HepG2 (cell line): ENCODE data around the gene ZNF318. TPM values are rescaled to one million over a fixed set of nuclear protein-coding genes. Genes with fewer than 3 reads are reported as not detected.

Source experiments
- ASH2L ChIP-seq: fragments of 300-600, 200-600 bp; sonication (generic); IDR thresholded peaks from 2 replicates; pipeline ENCODE4 v1.7.0; 2017; ENCODE audit warnings: low read depth, mild to moderate bottlenecking, moderate library complexity, mixed read lengths, low read length; ENCODE audit not compliant: insufficient read length
- GTF2F1 ChIP-seq: fragments of 150-350 bp; IDR thresholded peaks from 2 replicates; pipeline ENCODE4 v1.6.1; 2014; ENCODE audit warnings: low read length
- HCFC1 ChIP-seq: fragments of 150-350 bp; IDR thresholded peaks from 2 replicates; pipeline ENCODE4 v1.6.1; 2014; ENCODE audit warnings: low read depth, low read length
- JDP2 ChIP-seq: sonication (generic); formaldehyde crosslinking; IDR thresholded peaks from 2 replicates; pipeline ENCODE4 v1.8.1; 2022; ENCODE audit warnings: missing genetic modification reagents, borderline replicate concordance
- NR2C2 ChIP-seq: sonication (generic); formaldehyde crosslinking; IDR thresholded peaks from 2 replicates; pipeline ENCODE4 v1.4.0; 2020; ENCODE audit warnings: missing genetic modification reagents, mild to moderate bottlenecking, moderate library complexity, borderline replicate concordance
- PHF21A ChIP-seq: sonication (generic); formaldehyde crosslinking; IDR thresholded peaks from 2 replicates; pipeline ENCODE4 v1.5.0; 2020; ENCODE audit warnings: mild to moderate bottlenecking, missing genetic modification reagents
- PHF8 ChIP-seq: sonication (generic); formaldehyde crosslinking; IDR thresholded peaks from 2 replicates; pipeline ENCODE4 v1.5.0; 2020; ENCODE audit warnings: missing genetic modification reagents
- POLR2G ChIP-seq: fragments of 200-400 bp; formaldehyde crosslinking; IDR thresholded peaks from 2 replicates; pipeline ENCODE4 v1.6.1; 2018; ENCODE audit warnings: mild to moderate bottlenecking, low read depth, low read length, moderate library complexity
- TEF ChIP-seq: sonication (generic); formaldehyde crosslinking; IDR thresholded peaks from 2 replicates; pipeline ENCODE4 v1.5.0; 2020; ENCODE audit warnings: missing genetic modification reagents
- TFDP2 ChIP-seq: sonication (generic); formaldehyde crosslinking; IDR thresholded peaks from 2 replicates; pipeline ENCODE4 v1.4.0; 2020; ENCODE audit warnings: missing genetic modification reagents
- THAP11 ChIP-seq: IDR thresholded peaks from 2 replicates; pipeline ENCODE4 v1.6.1; 2016; ENCODE audit warnings: missing biosample characterization, missing genetic modification reagents
- XBP1 ChIP-seq: sonication (generic); formaldehyde crosslinking; IDR thresholded peaks from 2 replicates; pipeline ENCODE4 v1.5.0; 2020; ENCODE audit warnings: missing genetic modification reagents
- ZFYVE20 ChIP-seq: sonication (generic); formaldehyde crosslinking; IDR thresholded peaks from 2 replicates; pipeline ENCODE4 v1.8.0; 2023; ENCODE audit warnings: low read depth, mild to moderate bottlenecking, moderate library complexity, missing genetic modification reagents, borderline replicate concordance
- ZNF704 ChIP-seq: sonication (generic); formaldehyde crosslinking; IDR thresholded peaks from 2 replicates; pipeline ENCODE4 v1.8.1; 2023; ENCODE audit warnings: mild to moderate bottlenecking, inconsistent platforms, moderate library complexity, missing genetic modification reagents, borderline replicate concordance
- ZNF772 ChIP-seq: sonication (generic); formaldehyde crosslinking; IDR thresholded peaks from 2 replicates; pipeline ENCODE4 v1.5.0; 2020; ENCODE audit warnings: mild to moderate bottlenecking, missing genetic modification reagents
- polyA plus RNA-seq, 8 experiments: library from polyadenylated mRNA; depleted of rRNA in 3 of 8; stranded (reverse) in 7 of 8; unstranded in 1 of 8; fragments of >200 nt; fragmentation: Illumina TruSeq in 4 of 8; extraction: Trizol in 4 of 8; gene quantifications; 2 replicates each; pipeline versions ENCODE4 v1.2.1 to v1.2.3, GENCODE V29; 2011 to 2016; ENCODE audit warnings: low read depth in 4 of 8, missing spikeins in 1 of 8, mixed read lengths in 1 of 8; ENCODE audit not compliant: insufficient read depth in 1 of 8
- total RNA-seq, 5 experiments: library from RNA; depleted of rRNA; stranded (reverse); fragments of >200 nt; fragmentation: Illumina TruSeq; extraction: Trizol; gene quantifications; 2 replicates each; pipeline ENCODE4 v1.2.3, GENCODE V29; 2016; ENCODE audit warnings: low read depth in 1 of 5
- TF ChIP-seq, protein P1 (sequence below): sonication (generic); formaldehyde crosslinking; conservative IDR thresholded peaks from 2 replicates; pipeline ENCODE4 v1.4.0; 2020; ENCODE audit warnings: missing genetic modification reagents
- TF ChIP-seq, protein P2 (sequence below): sonication (generic); formaldehyde crosslinking; IDR thresholded peaks from 2 replicates; pipeline ENCODE4 v1.8.0; 2022; ENCODE audit warnings: mild to moderate bottlenecking, missing genetic modification reagents, moderate library complexity
- TF ChIP-seq, protein P3 (sequence below): sonication (generic); formaldehyde crosslinking; IDR thresholded peaks from 2 replicates; pipeline ENCODE4 v1.4.0; 2020; ENCODE audit warnings: missing genetic modification reagents, low read depth, mild to moderate bottlenecking, borderline replicate concordance
- TF ChIP-seq, protein P4 (sequence below): sonication (generic); formaldehyde crosslinking; IDR thresholded peaks from 2 replicates; pipeline ENCODE4 v1.4.0; 2020; ENCODE audit warnings: missing genetic modification reagents

The ZNF318 gene
- total and polyA plus RNA-seq, 2 of the 13 experiments (the other 11 are each of a cell fraction or from before 2014, with no cell fraction given), result 13.0 to 14.5 TPM

- TF ChIP-seq, protein P1, sequence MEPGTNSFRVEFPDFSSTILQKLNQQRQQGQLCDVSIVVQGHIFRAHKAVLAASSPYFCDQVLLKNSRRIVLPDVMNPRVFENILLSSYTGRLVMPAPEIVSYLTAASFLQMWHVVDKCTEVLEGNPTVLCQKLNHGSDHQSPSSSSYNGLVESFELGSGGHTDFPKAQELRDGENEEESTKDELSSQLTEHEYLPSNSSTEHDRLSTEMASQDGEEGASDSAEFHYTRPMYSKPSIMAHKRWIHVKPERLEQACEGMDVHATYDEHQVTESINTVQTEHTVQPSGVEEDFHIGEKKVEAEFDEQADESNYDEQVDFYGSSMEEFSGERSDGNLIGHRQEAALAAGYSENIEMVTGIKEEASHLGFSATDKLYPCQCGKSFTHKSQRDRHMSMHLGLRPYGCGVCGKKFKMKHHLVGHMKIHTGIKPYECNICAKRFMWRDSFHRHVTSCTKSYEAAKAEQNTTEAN (CRISPR knock-in tag), result no peak
- no peak; the same call in 1 of the 2 replicates for TF ChIP-seq ZNF704 (CRISPR knock-in tag)
- no peak for TF ChIP-seq GTF2F1
- TF ChIP-seq, protein P2, sequence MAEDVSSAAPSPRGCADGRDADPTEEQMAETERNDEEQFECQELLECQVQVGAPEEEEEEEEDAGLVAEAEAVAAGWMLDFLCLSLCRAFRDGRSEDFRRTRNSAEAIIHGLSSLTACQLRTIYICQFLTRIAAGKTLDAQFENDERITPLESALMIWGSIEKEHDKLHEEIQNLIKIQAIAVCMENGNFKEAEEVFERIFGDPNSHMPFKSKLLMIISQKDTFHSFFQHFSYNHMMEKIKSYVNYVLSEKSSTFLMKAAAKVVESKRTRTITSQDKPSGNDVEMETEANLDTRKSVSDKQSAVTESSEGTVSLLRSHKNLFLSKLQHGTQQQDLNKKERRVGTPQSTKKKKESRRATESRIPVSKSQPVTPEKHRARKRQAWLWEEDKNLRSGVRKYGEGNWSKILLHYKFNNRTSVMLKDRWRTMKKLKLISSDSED (CRISPR knock-in tag), result 0 out of 2 replicates have a peak, but pooled peaks have one; percentile 37
- peak; percentile 59 for TF ChIP-seq NR2C2 (CRISPR knock-in tag)
- TF ChIP-seq HCFC1, result no peak
- TF ChIP-seq ASH2L, result peak; percentile 67
- TF ChIP-seq PHF8 (CRISPR knock-in tag), result peak; percentile 67
- TF ChIP-seq, protein P3, sequence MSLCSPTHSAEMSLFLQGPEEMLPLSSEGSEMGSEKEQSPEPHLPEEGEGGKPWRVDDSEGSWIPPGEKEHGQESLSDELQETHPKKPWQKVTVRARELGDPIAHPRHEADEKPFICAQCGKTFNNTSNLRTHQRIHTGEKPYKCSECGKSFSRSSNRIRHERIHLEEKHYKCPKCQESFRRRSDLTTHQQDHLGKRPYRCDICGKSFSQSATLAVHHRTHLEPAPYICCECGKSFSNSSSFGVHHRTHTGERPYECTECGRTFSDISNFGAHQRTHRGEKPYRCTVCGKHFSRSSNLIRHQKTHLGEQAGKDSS (CRISPR knock-in tag), result no peak
- peak; percentile 49; the same call in 1 of the 2 replicates for TF ChIP-seq PHF21A (CRISPR knock-in tag)
- no peak for TF ChIP-seq JDP2
- no peak for TF ChIP-seq XBP1
- TF ChIP-seq ZFYVE20 (CRISPR knock-in tag), result no peak; the same call in 1 of the 2 replicates
- TF ChIP-seq TFDP2, result peak; percentile 87
- peak; percentile 84 for TF ChIP-seq POLR2G
- TF ChIP-seq TEF (CRISPR knock-in tag), result no peak
- TF ChIP-seq, protein P4, sequence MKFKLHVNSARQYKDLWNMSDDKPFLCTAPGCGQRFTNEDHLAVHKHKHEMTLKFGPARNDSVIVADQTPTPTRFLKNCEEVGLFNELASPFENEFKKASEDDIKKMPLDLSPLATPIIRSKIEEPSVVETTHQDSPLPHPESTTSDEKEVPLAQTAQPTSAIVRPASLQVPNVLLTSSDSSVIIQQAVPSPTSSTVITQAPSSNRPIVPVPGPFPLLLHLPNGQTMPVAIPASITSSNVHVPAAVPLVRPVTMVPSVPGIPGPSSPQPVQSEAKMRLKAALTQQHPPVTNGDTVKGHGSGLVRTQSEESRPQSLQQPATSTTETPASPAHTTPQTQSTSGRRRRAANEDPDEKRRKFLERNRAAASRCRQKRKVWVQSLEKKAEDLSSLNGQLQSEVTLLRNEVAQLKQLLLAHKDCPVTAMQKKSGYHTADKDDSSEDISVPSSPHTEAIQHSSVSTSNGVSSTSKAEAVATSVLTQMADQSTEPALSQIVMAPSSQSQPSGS (CRISPR knock-in tag), result 0 out of 2 replicates have a peak, but pooled peaks have one; percentile 31
- TF ChIP-seq THAP11 (CRISPR knock-in tag), result peak; percentile 78
- peak; percentile 58; the same call in 1 of the 2 replicates for TF ChIP-seq ZNF772
These were observed at the start of gene ZNF318 (continued) for GRCh38 chr6:43369174-43370002.
